Measurements from ENCODE around the gene GNG11.

- TF ChIP-seq, protein P1, sequence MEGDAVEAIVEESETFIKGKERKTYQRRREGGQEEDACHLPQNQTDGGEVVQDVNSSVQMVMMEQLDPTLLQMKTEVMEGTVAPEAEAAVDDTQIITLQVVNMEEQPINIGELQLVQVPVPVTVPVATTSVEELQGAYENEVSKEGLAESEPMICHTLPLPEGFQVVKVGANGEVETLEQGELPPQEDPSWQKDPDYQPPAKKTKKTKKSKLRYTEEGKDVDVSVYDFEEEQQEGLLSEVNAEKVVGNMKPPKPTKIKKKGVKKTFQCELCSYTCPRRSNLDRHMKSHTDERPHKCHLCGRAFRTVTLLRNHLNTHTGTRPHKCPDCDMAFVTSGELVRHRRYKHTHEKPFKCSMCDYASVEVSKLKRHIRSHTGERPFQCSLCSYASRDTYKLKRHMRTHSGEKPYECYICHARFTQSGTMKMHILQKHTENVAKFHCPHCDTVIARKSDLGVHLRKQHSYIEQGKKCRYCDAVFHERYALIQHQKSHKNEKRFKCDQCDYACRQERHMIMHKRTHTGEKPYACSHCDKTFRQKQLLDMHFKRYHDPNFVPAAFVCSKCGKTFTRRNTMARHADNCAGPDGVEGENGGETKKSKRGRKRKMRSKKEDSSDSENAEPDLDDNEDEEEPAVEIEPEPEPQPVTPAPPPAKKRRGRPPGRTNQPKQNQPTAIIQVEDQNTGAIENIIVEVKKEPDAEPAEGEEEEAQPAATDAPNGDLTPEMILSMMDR (IDR thresholded peaks at IDR 0.05) = no peak
- TF ChIP-seq POLR2A (IDR thresholded peaks at IDR 0.05) = no peak
These were observed 23.9 kb upstream of the GNG11 start for GRCh38 chr7:93897680-93898079.

Data from thyroid gland (tissue), 4 donors.